Thymus (tissue), 11 donors: ENCODE results near the gene KCNB1. TPM values are rescaled to one million over a fixed set of nuclear protein-coding genes. Genes with fewer than 3 reads are reported as not detected.

Source experiments
- DNase-seq, 9 donors: peaks; one replicate each; pipeline ENCODE4 v3.0.0-alpha.2; 2013; ENCODE audit warnings: low spot score in 9 of 9, low read depth in 6 of 9, missing footprints in 1 of 9
- H3K27ac ChIP-seq, 2 donors: one replicate each; pipeline ENCODE4 v1.5.1; 2013; ENCODE audit warnings: control low read depth in 1 of 2, low read depth in 1 of 2, low read length in 1 of 2, mild to moderate bottlenecking in 1 of 2, moderate library complexity in 1 of 2
- H3K27me3 ChIP-seq, 2 donors: one replicate each; pipeline ENCODE4 v1.5.1; 2013; ENCODE audit warnings: low read length in 1 of 2; ENCODE audit not compliant: control insufficient read depth in 2 of 2, insufficient read depth in 1 of 2
- H3K36me3 ChIP-seq, 2 donors: one replicate each; pipeline ENCODE4 v1.5.1; 2013; ENCODE audit warnings: low read length in 1 of 2, mild to moderate bottlenecking in 1 of 2, moderate library complexity in 1 of 2; ENCODE audit not compliant: control insufficient read depth in 2 of 2, insufficient read depth in 2 of 2
- H3K4me1 ChIP-seq, 2 donors: one replicate each; pipeline ENCODE4 v1.5.1; 2013; ENCODE audit warnings: low read length in 2 of 2; ENCODE audit not compliant: control insufficient read depth in 2 of 2, insufficient read depth in 2 of 2
- H3K4me3 ChIP-seq, 2 donors: one replicate each; pipeline ENCODE4 v1.5.1; 2013; ENCODE audit warnings: low read length in 2 of 2, control low read depth in 1 of 2, mild to moderate bottlenecking in 1 of 2
- H3K9me3 ChIP-seq, 2 donors: one replicate each; pipeline ENCODE4 v1.5.1; 2013; ENCODE audit warnings: low read length in 1 of 2, mild to moderate bottlenecking in 1 of 2; ENCODE audit not compliant: control insufficient read depth in 2 of 2, insufficient read depth in 1 of 2
- WGBS: extraction: QIAGEN DNeasy Blood & Tissue Kit; methylation state at CpG from one replicate; pipeline ENCODE4 v1.1.7; 2013; 5-methylcytosine and 5-hydroxymethylcytosine counted together
- polyA plus RNA-seq: library from polyadenylated mRNA; stranded (reverse); fragments of 200-250 nt; gene quantifications from one replicate; pipeline ENCODE4 v1.2.3, GENCODE V29; 2013
- total RNA-seq: library from RNA; stranded (reverse); fragments of 120-200 nt; gene quantifications from one replicate; pipeline ENCODE4 v1.2.4, GENCODE V29; 2013
- donor health status: healthy.

The KCNB1 gene
- total and polyA plus RNA-seq, 2 donors = 0.09 to 0.55 TPM

GRCh38 chr20:49517805-49518100, 35.3 kb upstream of the KCNB1 start:
- Histone ChIP-seq H3K27ac (no peak overlapping the region), H3K4me3 (no peak overlapping the region), H3K36me3 (no peaks in the 10 kb centered on the region), H3K9me3 (no peaks in the 10 kb centered on the region), H3K27me3 (no peaks in the 10 kb centered on the region), H3K4me1 (no peaks in the 10 kb centered on the region)
- DNase-seq = no peak
- WGBS = 93% methylated on average over 4 of the region's 4 CpGs

- Histone ChIP-seq H3K27me3 (no peaks in the 10 kb centered on the region), H3K4me1 (no peaks in the 10 kb centered on the region), H3K4me3 (no peak overlapping the region), H3K9me3 (no peaks in the 10 kb centered on the region), H3K27ac (no peak overlapping the region), H3K36me3 (no peaks in the 10 kb centered on the region)
- no peak for DNase-seq
- 88% methylated on average over 17 of the region's 17 CpGs for WGBS
These were observed 34.7 kb upstream of the KCNB1 start for GRCh38 chr20:49516916-49517804.

GRCh38 chr20:49515586-49515985, 33.1 kb upstream of the KCNB1 start:
- H3K9me3 ChIP-seq = no peaks in the 10 kb centered on the region
- no peak for DNase-seq
- peaks cover 0 to 2% of the 10 kb centered on the region in 2 donors for H3K27me3 ChIP-seq
- H3K4me1 ChIP-seq = no peaks in the 10 kb centered on the region
- WGBS = 76% methylated on average over 3 of the region's 3 CpGs
- H3K27ac ChIP-seq = no peak overlapping the region
- no peaks in the 10 kb centered on the region for H3K36me3 ChIP-seq
- H3K4me3 ChIP-seq = no peak overlapping the region

GRCh38 chr20:49513517-49513916, 31.0 kb upstream of the KCNB1 start:
- H3K27me3 ChIP-seq = peaks cover 0 to 2% of the 10 kb centered on the region in 2 donors
- no peaks in the 10 kb centered on the region for H3K4me1 ChIP-seq
- H3K27ac ChIP-seq = no peak overlapping the region

GRCh38 chr20:49513009-49513408, 30.5 kb upstream of the KCNB1 start:
- H3K9me3 ChIP-seq = no peaks in the 10 kb centered on the region
- H3K36me3 ChIP-seq = no peaks in the 10 kb centered on the region
- no peak overlapping the region for H3K4me3 ChIP-seq
- H3K4me1 ChIP-seq = no peaks in the 10 kb centered on the region
- H3K27ac ChIP-seq = no peak overlapping the region
- WGBS = 94% methylated on average over 11 of the region's 11 CpGs
- no peak for DNase-seq
- H3K27me3 ChIP-seq = peaks cover 0 to 2% of the 10 kb centered on the region in 2 donors

More at GRCh38 chr20:49513517-49513916, 31.0 kb upstream of the KCNB1 start:
- H3K4me3 ChIP-seq = no peak overlapping the region
- DNase-seq = no peak
- no peaks in the 10 kb centered on the region for H3K9me3 ChIP-seq
- 97% methylated on average over 2 of the region's 2 CpGs for WGBS
- H3K36me3 ChIP-seq = no peaks in the 10 kb centered on the region

- H3K4me3 ChIP-seq = no peak overlapping the region
- 98% methylated on average over 2 of the region's 2 CpGs for WGBS
- no peaks in the 10 kb centered on the region for H3K4me1 ChIP-seq
- no peaks in the 10 kb centered on the region for H3K36me3 ChIP-seq
- no peaks in the 10 kb centered on the region for H3K9me3 ChIP-seq
- H3K27ac ChIP-seq = no peak overlapping the region
- H3K27me3 ChIP-seq = peaks cover 0 to 2% of the 10 kb centered on the region in 2 donors
- no peak for DNase-seq
These were observed 29.5 kb upstream of the KCNB1 start for GRCh38 chr20:49511788-49512525.

- no peak for DNase-seq
- 80% methylated on average over 12 of the region's 12 CpGs for WGBS
- Histone ChIP-seq H3K27me3 (peaks cover 0 to 5% of the 10 kb centered on the region in 2 donors), H3K27ac (no peak overlapping the region), H3K36me3 (no peaks in the 10 kb centered on the region), H3K4me1 (no peaks in the 10 kb centered on the region), H3K9me3 (no peaks in the 10 kb centered on the region), H3K4me3 (no peak overlapping the region)
These were observed 28.2 kb upstream of the KCNB1 start for GRCh38 chr20:49510562-49511122.

- 64% methylated on average over 14 of the region's 14 CpGs for WGBS
- peak in 7 of 9 donors; percentile 6 to 51 (median 15) for DNase-seq
- Histone ChIP-seq H3K27me3 (peaks cover 0 to 10% of the 10 kb centered on the region in 2 donors), H3K27ac (no peak overlapping the region), H3K36me3 (no peaks in the 10 kb centered on the region), H3K4me1 (no peaks in the 10 kb centered on the region), H3K4me3 (no peak overlapping the region), H3K9me3 (no peaks in the 10 kb centered on the region)
These were observed 26.1 kb upstream of the KCNB1 start for GRCh38 chr20:49508435-49509199.
